ENCODE measurements around the gene CCNT2.
"Not testable (repeated sequence)": the region's sequence is repeated elsewhere in the genome, so short reads cannot be mapped to it uniquely, and the experiment has no call there.

Gene CCNT2

GRCh38 chr2:134919341-134920210 lies 954 bp downstream of the CCNT2 start:
- peak; percentile 34 for DNase-seq (ENCODE audit: low spot score)

GRCh38 chr2:134924912-134925311 lies 6.3 kb downstream of the CCNT2 start:
- no peak for DNase-seq (ENCODE audit: low spot score)

GRCh38 chr2:134926231-134926931 lies 7.8 kb downstream of the CCNT2 start:
- DNase-seq (ENCODE audit: low spot score): no peak

- DNase-seq (ENCODE audit: low spot score): no peak
Measured at GRCh38 chr2:134927195-134927594, 8.6 kb downstream of the CCNT2 start.

- no peak for DNase-seq (ENCODE audit: low spot score)
Measured at GRCh38 chr2:134932864-134933526, 14.4 kb downstream of the CCNT2 start.

GRCh38 chr2:134933732-134934131 lies 15.1 kb downstream of the CCNT2 start:
- no peak for DNase-seq (ENCODE audit: low spot score)

GRCh38 chr2:134934150-134934549 lies 15.5 kb downstream of the CCNT2 start:
- no peak for DNase-seq (ENCODE audit: low spot score)

- no peak for DNase-seq (ENCODE audit: low spot score)
Measured at GRCh38 chr2:134934641-134935040, 16.0 kb downstream of the CCNT2 start.

GRCh38 chr2:134936691-134937090 lies 18.1 kb downstream of the CCNT2 start:
- no peak for DNase-seq (ENCODE audit: low spot score)

- DNase-seq (ENCODE audit: low spot score): no peak
Measured at GRCh38 chr2:134943540-134943939, 24.9 kb downstream of the CCNT2 start.

GRCh38 chr2:134944975-134945374 lies 26.4 kb downstream of the CCNT2 start:
- no peak for DNase-seq (ENCODE audit: low spot score)

GRCh38 chr2:134946073-134946472 lies 27.5 kb downstream of the CCNT2 start:
- DNase-seq (ENCODE audit: low spot score): no peak

GRCh38 chr2:134949981-134950708 lies 31.5 kb downstream of the CCNT2 start:
- no peak for DNase-seq (ENCODE audit: low spot score)

GRCh38 chr2:134950886-134951285 lies 32.3 kb downstream of the CCNT2 start:
- DNase-seq (ENCODE audit: low spot score): no peak

- no peak for DNase-seq (ENCODE audit: low spot score)
Measured at GRCh38 chr2:134952608-134953007, 34.0 kb downstream of the CCNT2 start.

- DNase-seq (ENCODE audit: low spot score): no peak
Measured at GRCh38 chr2:134954065-134954464, 35.4 kb downstream of the CCNT2 start.

GRCh38 chr2:134955744-134956143 lies 37.1 kb downstream of the CCNT2 start:
- no peak for DNase-seq (ENCODE audit: low spot score)

- DNase-seq (ENCODE audit: low spot score): no peak
Measured at GRCh38 chr2:134957477-134957876, 38.9 kb downstream of the CCNT2 start.

GRCh38 chr2:134967166-134967565 lies 48.5 kb downstream of the CCNT2 start:
- DNase-seq (ENCODE audit: low spot score): not testable (repeated sequence)

- DNase-seq (ENCODE audit: low spot score): no peak
Measured at GRCh38 chr2:134973241-134974138, 54.9 kb downstream of the CCNT2 start.
